ENCODE measurements around the gene SCN10A.

Gene SCN10A

GRCh38 chr3:38717355-38718240 lies 98.4 kb downstream of the SCN10A start:
- Histone ChIP-seq H3K4me1 (ENCODE audit: control insufficient read depth, insufficient read depth, low read length) (peaks cover 6% of the 10 kb centered on the region), H3K36me3 (ENCODE audit: insufficient read depth, low read length) (no peaks in the 10 kb centered on the region), H3K9ac (ENCODE audit: low read depth, low read length) (no peak overlapping the region), H3K4me2 (ENCODE audit: low read length) (no peak overlapping the region), H3K9me3 (replicated peaks; ENCODE audit: low read length) (no peaks in the 10 kb centered on the region), H3K27me3 (ENCODE audit: control insufficient read depth, insufficient read depth, low read length) (peaks cover 4% of the 10 kb centered on the region), H3K4me3 (ENCODE audit: low read length) (no peak overlapping the region)

DNA sequence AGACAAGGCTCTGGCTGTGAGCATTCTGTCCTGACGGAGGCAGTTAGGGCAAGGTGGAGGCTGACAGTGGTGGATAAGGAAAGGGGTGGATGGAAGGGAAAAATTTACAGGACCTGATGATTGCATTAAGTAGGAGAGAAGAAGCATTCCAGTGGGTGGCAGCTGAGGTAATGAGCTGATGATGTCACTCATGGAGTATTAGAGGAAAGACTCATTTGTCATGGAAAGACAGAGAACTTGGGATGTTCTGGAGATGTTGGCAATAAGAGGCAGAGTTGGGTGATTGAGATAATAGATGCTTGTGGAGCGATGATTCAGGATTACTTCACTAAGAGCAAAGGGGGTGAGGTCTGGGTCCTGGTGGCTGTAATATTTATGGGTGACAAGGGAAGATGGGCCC lies 102.9 kb downstream of the SCN10A start:
- Histone ChIP-seq H3K4me2 (ENCODE audit: low read length) (no peak overlapping the region), H3K36me3 (ENCODE audit: insufficient read depth, low read length) (no peaks in the 10 kb centered on the region), H3K9ac (ENCODE audit: low read depth, low read length) (no peak overlapping the region), H3K4me3 (ENCODE audit: low read length) (no peak overlapping the region), H3K4me1 (ENCODE audit: control insufficient read depth, insufficient read depth, low read length) (no peaks in the 10 kb centered on the region), H3K9me3 (replicated peaks; ENCODE audit: low read length) (no peaks in the 10 kb centered on the region), H3K27me3 (ENCODE audit: control insufficient read depth, insufficient read depth, low read length) (peaks cover 14% of the 10 kb centered on the region)

GRCh38 chr3:38711321-38711720 lies 104.7 kb downstream of the SCN10A start:
- no peak overlapping the region for H3K9ac ChIP-seq (ENCODE audit: low read depth, low read length)
- H3K4me3 ChIP-seq (ENCODE audit: low read length): no peak overlapping the region
- peaks cover 11% of the 10 kb centered on the region for H3K27me3 ChIP-seq (ENCODE audit: control insufficient read depth, insufficient read depth, low read length)
- no peaks in the 10 kb centered on the region for H3K4me1 ChIP-seq (ENCODE audit: control insufficient read depth, insufficient read depth, low read length)
- no peaks in the 10 kb centered on the region for H3K9me3 ChIP-seq (replicated peaks; ENCODE audit: low read length)
- no peak overlapping the region for H3K4me2 ChIP-seq (ENCODE audit: low read length)
- no peaks in the 10 kb centered on the region for H3K36me3 ChIP-seq (ENCODE audit: insufficient read depth, low read length)

DNA sequence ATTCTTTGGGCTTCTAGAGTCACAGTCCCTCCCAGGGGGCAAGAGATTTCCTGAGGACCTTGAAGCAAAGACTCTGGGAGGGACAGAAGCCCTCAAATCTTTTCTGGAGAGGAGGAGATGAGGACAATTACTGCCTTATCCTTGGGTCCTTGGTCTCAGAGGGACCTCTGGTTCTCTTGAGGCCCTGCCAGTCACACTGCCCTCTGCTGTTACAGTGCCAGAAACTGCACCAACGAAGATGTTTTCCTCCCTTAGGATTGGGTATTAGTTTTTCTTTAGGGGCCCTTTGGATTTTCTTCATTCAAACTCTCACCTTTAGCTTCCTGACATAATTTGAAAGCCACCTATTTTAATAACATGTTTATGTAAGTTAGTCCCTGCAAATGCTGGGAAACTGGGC lies 108.3 kb downstream of the SCN10A start:
- Histone ChIP-seq H3K4me1 (ENCODE audit: control insufficient read depth, insufficient read depth, low read length) (no peaks in the 10 kb centered on the region), H3K4me2 (ENCODE audit: low read length) (no peak overlapping the region), H3K9ac (ENCODE audit: low read depth, low read length) (no peak overlapping the region), H3K4me3 (ENCODE audit: low read length) (no peak overlapping the region), H3K9me3 (replicated peaks; ENCODE audit: low read length) (no peaks in the 10 kb centered on the region), H3K27me3 (ENCODE audit: control insufficient read depth, insufficient read depth, low read length) (peaks cover 11% of the 10 kb centered on the region), H3K36me3 (ENCODE audit: insufficient read depth, low read length) (no peaks in the 10 kb centered on the region)

GRCh38 chr3:38706961-38707360 lies 109.1 kb downstream of the SCN10A start:
- no peaks in the 10 kb centered on the region for H3K9me3 ChIP-seq (replicated peaks; ENCODE audit: low read length)
- no peak overlapping the region for H3K4me2 ChIP-seq (ENCODE audit: low read length)
- H3K4me1 ChIP-seq (ENCODE audit: control insufficient read depth, insufficient read depth, low read length): no peaks in the 10 kb centered on the region
- no peaks in the 10 kb centered on the region for H3K36me3 ChIP-seq (ENCODE audit: insufficient read depth, low read length)
- H3K9ac ChIP-seq (ENCODE audit: low read depth, low read length): no peak overlapping the region
- H3K27me3 ChIP-seq (ENCODE audit: control insufficient read depth, insufficient read depth, low read length): peaks cover 11% of the 10 kb centered on the region
- no peak overlapping the region for H3K4me3 ChIP-seq (ENCODE audit: low read length)

GRCh38 chr3:38702231-38702630 lies 113.8 kb downstream of the SCN10A start:
- Histone ChIP-seq H3K9ac (ENCODE audit: low read depth, low read length) (no peak overlapping the region), H3K9me3 (replicated peaks; ENCODE audit: low read length) (no peaks in the 10 kb centered on the region), H3K4me1 (ENCODE audit: control insufficient read depth, insufficient read depth, low read length) (no peaks in the 10 kb centered on the region), H3K27me3 (ENCODE audit: control insufficient read depth, insufficient read depth, low read length) (peaks cover 2% of the 10 kb centered on the region), H3K4me3 (ENCODE audit: low read length) (no peak overlapping the region), H3K36me3 (ENCODE audit: insufficient read depth, low read length) (no peaks in the 10 kb centered on the region), H3K4me2 (ENCODE audit: low read length) (no peak overlapping the region)

DNA sequence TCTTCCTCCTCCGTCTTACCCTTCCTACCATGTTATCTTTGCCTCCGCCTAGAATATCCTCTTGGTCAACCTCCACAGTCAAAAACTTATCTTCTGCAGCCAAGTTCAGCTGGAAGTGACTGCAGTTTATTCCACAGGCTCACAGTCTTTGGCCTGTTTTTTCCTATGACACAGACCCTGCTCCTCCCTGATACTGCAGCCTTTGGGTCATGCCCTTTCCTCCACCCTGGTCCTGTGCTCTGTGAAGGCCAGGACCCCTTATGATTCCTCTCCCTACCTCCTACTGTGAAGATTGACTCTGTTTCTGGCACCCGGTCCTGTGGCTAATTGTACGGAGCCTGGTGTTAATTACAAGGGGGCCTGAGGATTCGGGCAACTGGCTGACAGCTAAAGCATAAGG lies 117.3 kb downstream of the SCN10A start:
- H3K4me1 ChIP-seq (ENCODE audit: control insufficient read depth, insufficient read depth, low read length): no peaks in the 10 kb centered on the region

GRCh38 chr3:38698061-38698460 lies 118.0 kb downstream of the SCN10A start:
- H3K27me3 ChIP-seq (ENCODE audit: control insufficient read depth, insufficient read depth, low read length): peaks cover 2% of the 10 kb centered on the region
- H3K9me3 ChIP-seq (replicated peaks; ENCODE audit: low read length): no peaks in the 10 kb centered on the region
- no peak overlapping the region for H3K4me3 ChIP-seq (ENCODE audit: low read length)
- H3K4me1 ChIP-seq (ENCODE audit: control insufficient read depth, insufficient read depth, low read length): no peaks in the 10 kb centered on the region
- no peak overlapping the region for H3K4me2 ChIP-seq (ENCODE audit: low read length)
- H3K36me3 ChIP-seq (ENCODE audit: insufficient read depth, low read length): no peaks in the 10 kb centered on the region
- H3K9ac ChIP-seq (ENCODE audit: low read depth, low read length): no peak overlapping the region

More for the DNA sequence above, 117.3 kb downstream of the SCN10A start:
- Histone ChIP-seq H3K27me3 (ENCODE audit: control insufficient read depth, insufficient read depth, low read length) (peaks cover 2% of the 10 kb centered on the region), H3K4me2 (ENCODE audit: low read length) (no peak overlapping the region), H3K9me3 (replicated peaks; ENCODE audit: low read length) (no peaks in the 10 kb centered on the region), H3K9ac (ENCODE audit: low read depth, low read length) (no peak overlapping the region), H3K4me3 (ENCODE audit: low read length) (no peak overlapping the region), H3K36me3 (ENCODE audit: insufficient read depth, low read length) (no peaks in the 10 kb centered on the region)

DNA sequence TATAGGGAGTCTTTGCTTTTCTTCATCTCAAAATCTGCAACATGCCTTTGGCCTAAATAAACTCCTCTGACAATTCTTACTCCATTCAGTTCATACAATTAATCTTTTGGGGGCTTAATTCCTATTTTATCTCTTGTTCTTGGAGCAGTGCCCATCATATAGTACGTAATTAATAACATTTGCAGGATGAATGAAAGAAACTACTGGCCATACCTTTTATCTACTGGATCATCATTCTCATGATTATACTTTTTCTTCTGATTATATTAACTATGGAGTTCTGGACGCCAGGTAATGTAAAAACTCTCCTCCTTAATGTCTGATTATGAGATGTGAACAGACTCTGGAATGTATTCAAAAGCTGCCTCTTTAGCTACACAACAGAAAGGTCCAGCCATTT lies 120.0 kb downstream of the SCN10A start:
- H3K4me3 ChIP-seq (ENCODE audit: low read length): no peak overlapping the region
- H3K9ac ChIP-seq (ENCODE audit: low read depth, low read length): no peak overlapping the region
- no peaks in the 10 kb centered on the region for H3K9me3 ChIP-seq (replicated peaks; ENCODE audit: low read length)
- no peaks in the 10 kb centered on the region for H3K4me1 ChIP-seq (ENCODE audit: control insufficient read depth, insufficient read depth, low read length)
- H3K27me3 ChIP-seq (ENCODE audit: control insufficient read depth, insufficient read depth, low read length): peaks cover 2% of the 10 kb centered on the region
- no peaks in the 10 kb centered on the region for H3K36me3 ChIP-seq (ENCODE audit: insufficient read depth, low read length)
- no peak overlapping the region for H3K4me2 ChIP-seq (ENCODE audit: low read length)

DNA sequence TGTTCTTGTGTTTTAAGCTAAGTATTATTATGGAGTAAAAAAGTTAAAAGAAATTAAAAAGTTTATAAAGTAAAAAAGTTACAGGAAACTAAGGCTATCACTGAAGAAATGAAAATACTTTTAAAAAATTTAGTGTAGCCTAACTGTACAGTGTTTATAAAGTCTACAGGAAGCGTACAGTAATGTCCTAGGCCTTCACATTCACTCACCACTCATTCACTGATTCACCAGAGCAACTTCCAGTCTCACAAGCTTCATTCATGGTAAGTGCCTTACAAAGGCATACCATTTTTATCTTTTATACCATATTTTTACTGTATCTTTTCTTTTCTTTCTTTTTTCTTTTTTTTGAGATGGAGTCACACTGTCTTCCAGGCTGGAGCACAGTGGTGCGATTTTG lies 125.8 kb downstream of the SCN10A start:
- Histone ChIP-seq H3K9ac (ENCODE audit: low read depth, low read length) (no peak overlapping the region), H3K4me3 (ENCODE audit: low read length) (no peak overlapping the region), H3K4me1 (ENCODE audit: control insufficient read depth, insufficient read depth, low read length) (no peaks in the 10 kb centered on the region), H3K9me3 (replicated peaks; ENCODE audit: low read length) (no peaks in the 10 kb centered on the region), H3K4me2 (ENCODE audit: low read length) (no peak overlapping the region), H3K36me3 (ENCODE audit: insufficient read depth, low read length) (no peaks in the 10 kb centered on the region), H3K27me3 (ENCODE audit: control insufficient read depth, insufficient read depth, low read length) (peaks cover 7% of the 10 kb centered on the region)

DNA sequence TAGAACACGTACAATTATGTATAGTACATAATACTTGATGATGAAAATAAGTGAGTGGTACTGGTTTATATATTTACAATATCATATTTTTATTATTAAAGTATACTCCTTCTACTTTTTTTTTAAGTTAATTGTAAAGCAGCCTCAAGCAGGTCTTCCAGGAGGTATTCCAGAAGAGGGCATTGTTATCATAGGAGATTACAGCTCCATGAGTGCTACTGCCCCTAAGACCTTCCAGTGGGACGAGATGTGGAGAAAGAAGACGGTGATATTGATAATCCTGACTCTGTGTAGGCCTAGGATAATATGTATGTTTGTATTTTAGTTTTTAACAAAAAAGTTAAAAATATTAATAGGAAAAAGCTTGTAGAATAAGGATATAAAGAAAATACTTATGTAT lies 126.2 kb downstream of the SCN10A start:
- Histone ChIP-seq H3K27me3 (ENCODE audit: control insufficient read depth, insufficient read depth, low read length) (peaks cover 7% of the 10 kb centered on the region), H3K4me1 (ENCODE audit: control insufficient read depth, insufficient read depth, low read length) (no peaks in the 10 kb centered on the region), H3K9me3 (replicated peaks; ENCODE audit: low read length) (no peaks in the 10 kb centered on the region), H3K4me3 (ENCODE audit: low read length) (no peak overlapping the region), H3K36me3 (ENCODE audit: insufficient read depth, low read length) (no peaks in the 10 kb centered on the region), H3K9ac (ENCODE audit: low read depth, low read length) (no peak overlapping the region), H3K4me2 (ENCODE audit: low read length) (no peak overlapping the region)

GRCh38 chr3:38689346-38689745 lies 126.7 kb downstream of the SCN10A start:
- H3K36me3 ChIP-seq (ENCODE audit: insufficient read depth, low read length): no peaks in the 10 kb centered on the region
- peaks cover 7% of the 10 kb centered on the region for H3K27me3 ChIP-seq (ENCODE audit: control insufficient read depth, insufficient read depth, low read length)
- H3K4me2 ChIP-seq (ENCODE audit: low read length): no peak overlapping the region
- no peaks in the 10 kb centered on the region for H3K4me1 ChIP-seq (ENCODE audit: control insufficient read depth, insufficient read depth, low read length)
- no peak overlapping the region for H3K4me3 ChIP-seq (ENCODE audit: low read length)
- H3K9ac ChIP-seq (ENCODE audit: low read depth, low read length): no peak overlapping the region
- no peaks in the 10 kb centered on the region for H3K9me3 ChIP-seq (replicated peaks; ENCODE audit: low read length)
